ENCODE data around the gene HCFC1.

- TF ChIP-seq CTCF (conservative IDR thresholded peaks at IDR 0.05; ENCODE audit: low read depth, low read length) (no peak), EZH2 (IDR thresholded peaks at IDR 0.05; ENCODE audit: borderline replicate concordance, low read depth, low read length, poor library complexity, severe bottlenecking) (no peak)
Observed at GRCh38 chrX:153910446-153910845, 61.2 kb downstream of the HCFC1 start.
